K562 (cell line): ENCODE measurements around the gene HOXA4. TPM values are rescaled to one million over a fixed set of nuclear protein-coding genes. Genes with fewer than 3 reads are reported as not detected.

ENCODE experiments used
- ATAC-seq: fragments of 200-7000 bp; cut with Tn5 transposase; 3 replicates; pipeline ENCODE4 v1.9.1; 2020; ENCODE audit warnings: moderate library complexity
- BruUV-seq: library from RNA; stranded (reverse); fragments of 400-500 nt; replicated peaks from 2 replicates; lab custom pipeline; 2021; lab: Mats Ljungman, UMichigan
- CTCF ChIA-PET: fragments of 300-600 bp; formaldehyde crosslinking; extraction: SDS; loops from one replicate; lab custom pipeline; 2021; ENCODE audit warnings: low intra/inter-chr PET ratio; lab: Yijun Ruan, JAX
- POLR2A ChIA-PET: fragments of 300-600, 350-650 bp; sonication (Branson Sonifier 250); formaldehyde crosslinking; extraction: SDS; loops from one replicate; lab custom pipeline; 2021; ENCODE audit warnings: antibody characterized with exemption, inconsistent platforms; lab: Yijun Ruan, JAX
- DNase-seq, 4 experiments: peaks; one replicate each; pipeline versions ENCODE4 v3.0.0 to v3.0.0-alpha.2; 2011 to 2018; ENCODE audit warnings: low spot score in 3 of 4, mixed read lengths in 3 of 4; ENCODE audit errors: extremely low read depth in 1 of 4
- FAIRE-seq: peaks from 2 replicates; lab custom pipeline; 2011; peaks lifted over from hg19 to GRCh38; lab: Jason Lieb, UNC
- H2AFZ ChIP-seq: 2 replicates; pipeline ENCODE4 v1.6.0; 2011; ENCODE audit warnings: low read depth, low read length, control low read depth, inconsistent platforms
- H3K27ac ChIP-seq: fragments of 200-600 bp; 3 replicates; pipeline ENCODE4 v1.8.0; 2011; ENCODE audit warnings: low read depth, mild to moderate bottlenecking, control low read depth, inconsistent platforms, low read length, moderate library complexity, mixed read lengths; ENCODE audit errors: extremely low read depth
- H3K27me3 ChIP-seq, 2 experiments: fragments of 300-600 bp in 1 of 2; 2 replicates in 1 of 2; 3 replicates in 1 of 2; pipeline versions ENCODE4 v1.6.0 to v1.8.0; 2011; ENCODE audit warnings: inconsistent platforms in 2 of 2, low read length in 2 of 2, mild to moderate bottlenecking in 1 of 2, mixed read lengths in 1 of 2, moderate library complexity in 1 of 2; ENCODE audit not compliant: control insufficient read depth in 2 of 2, insufficient read depth in 2 of 2
- H3K36me3 ChIP-seq: fragments of 300-600 bp; 3 replicates; pipeline ENCODE4 v1.8.0; 2011; ENCODE audit warnings: mild to moderate bottlenecking, low read length, inconsistent platforms; ENCODE audit not compliant: control insufficient read depth, insufficient read depth
- H3K4me1 ChIP-seq, 2 experiments: fragments of 200-600 bp in 1 of 2; replicated peaks in 1 of 2; 2 replicates in 1 of 2; 3 replicates in 1 of 2; pipeline versions ENCODE4 v1.5.1 to v1.8.0; 2011; ENCODE audit warnings: inconsistent platforms in 2 of 2, low read length in 2 of 2, mild to moderate bottlenecking in 1 of 2, mixed read lengths in 1 of 2, moderate library complexity in 1 of 2; ENCODE audit not compliant: control insufficient read depth in 2 of 2, insufficient read depth in 2 of 2
- H3K4me2 ChIP-seq: 2 replicates; pipeline ENCODE4 v1.6.1; 2011; ENCODE audit warnings: low read length, control low read depth, inconsistent platforms, mixed read lengths; ENCODE audit not compliant: insufficient read depth
- H3K4me3 ChIP-seq: fragments of 200-600 bp; sonication (generic), shearing (Covaris generic); 2 replicates; pipeline ENCODE4 v1.5.1; 2016; ENCODE audit warnings: control low read depth, inconsistent platforms
- H3K79me2 ChIP-seq: fragments of 200-600 bp; 3 replicates; pipeline ENCODE4 v1.8.0; 2011; ENCODE audit warnings: low read length, inconsistent platforms; ENCODE audit not compliant: control insufficient read depth, insufficient read depth
- H3K9ac ChIP-seq, 2 experiments: 2 replicates each; pipeline versions ENCODE4 v1.6.0 to v1.6.1; 2011; ENCODE audit warnings: low read depth in 2 of 2, low read length in 2 of 2, control low read depth in 1 of 2, inconsistent platforms in 1 of 2, mild to moderate bottlenecking in 1 of 2, mixed read lengths in 1 of 2; ENCODE audit not compliant: insufficient read depth in 1 of 2
- H3K9me1 ChIP-seq: one replicate; pipeline ENCODE4 v1.6.0; 2011; ENCODE audit warnings: inconsistent platforms, mild to moderate bottlenecking, low read length, moderate library complexity; ENCODE audit not compliant: control insufficient read depth, insufficient read depth
- H3K9me3 ChIP-seq: replicated peaks from 2 replicates; pipeline ENCODE4 v1.5.1; 2011; ENCODE audit warnings: low read depth, low read length, inconsistent platforms; ENCODE audit not compliant: control insufficient read depth, insufficient read depth
- H4K20me1 ChIP-seq: replicated peaks from 2 replicates; pipeline ENCODE4 v1.6.1; 2011; ENCODE audit warnings: low read length, inconsistent platforms, mixed read lengths; ENCODE audit not compliant: control insufficient read depth, insufficient read depth
- CREB1 ChIP-seq, 2 experiments: sonication (generic) in 1 of 2; formaldehyde crosslinking in 1 of 2; IDR thresholded peaks; 2 replicates each; pipeline versions ENCODE4 v1.6.1 to v1.8.0; 2012 to 2022; ENCODE audit warnings: inconsistent platforms in 1 of 2, mild to moderate bottlenecking in 1 of 2, missing genetic modification reagents in 1 of 2, moderate library complexity in 1 of 2
- SRSF1 ChIP-seq: fragments of 200-400 bp; formaldehyde crosslinking; IDR thresholded peaks from 2 replicates; pipeline ENCODE4 v1.6.1; 2017; ENCODE audit warnings: mild to moderate bottlenecking, low read depth, low read length, moderate library complexity
- ZEB2 ChIP-seq: fragments of 450-650 bp; IDR thresholded peaks from 2 replicates; pipeline ENCODE4 v1.6.1; 2016
- ZKSCAN3 ChIP-seq: fragments of 250-450 bp; sonication (Bioruptor Pico); IDR thresholded peaks from 2 replicates; pipeline ENCODE4 v1.4.0; 2020
- ZNF79 ChIP-seq: fragments of 250-450 bp; sonication (Bioruptor Pico); IDR thresholded peaks from 2 replicates; pipeline ENCODE4 v1.4.0; 2020; ENCODE audit warnings: low read depth, mild to moderate bottlenecking, moderate library complexity
- WGBS: fragments of 100-300 bp; shearing (Covaris generic); methylation state at CpG from one replicate; pipeline ENCODE4 v1.1.6; 2016; ENCODE audit warnings: low coverage, mixed read lengths; ENCODE audit not compliant: insufficient coverage; ENCODE audit errors: missing lambda C conversion rate; 5-methylcytosine and 5-hydroxymethylcytosine counted together
- in situ Hi-C: fragments of 300-500 bp; cut with MboI; formaldehyde crosslinking; loops from 4 replicates; pipeline ENCODE4 v1.15.0; 2018; ENCODE audit warnings: inconsistent platforms, mixed read lengths
- intact Hi-C: fragments of 100-400 bp; cut with micrococcal nuclease; formaldehyde crosslinking; loops from 2 replicates; pipeline ENCODE4 v1.14.2; 2022
- polyA plus RNA-seq, 8 experiments: library from polyadenylated mRNA; depleted of rRNA in 4 of 8; stranded (reverse) in 5 of 8; unstranded in 3 of 8; fragments of >200 nt; fragmentation: Nextera tagmentation in 2 of 8; fragmentation: Illumina TruSeq in 1 of 8; extraction: Ambion mirVana in 2 of 8; extraction: Trizol in 1 of 8; gene quantifications; 2 replicates each; pipeline versions ENCODE4 v1.2.1 to v1.2.3, GENCODE V29; 2011 to 2014; ENCODE audit warnings: inconsistent platforms in 1 of 8, missing spikeins in 1 of 8
- total RNA-seq, 7 experiments: library from RNA; depleted of rRNA in 6 of 7; stranded (reverse); fragments of >200 nt in 6 of 7; fragmentation: Illumina TruSeq in 2 of 7; extraction: Trizol in 2 of 7; gene quantifications; 2 replicates each; pipeline versions ENCODE4 v1.2.1 to v1.2.3, GENCODE V29; 2011 to 2021; ENCODE audit warnings: low replicate concordance in 1 of 7
- TF ChIP-seq, protein P1 (sequence below): fragments of 450-650 bp; IDR thresholded peaks from 2 replicates; pipeline ENCODE4 v1.6.1; 2017; ENCODE audit warnings: mild to moderate bottlenecking, moderate library complexity

HOXA4 gene
- total and polyA plus RNA-seq, 9 of the 15 experiments (the other 6 are each of a cell fraction or from before 2014, with no cell fraction given): not detected

GRCh38 chr7:27143023-27143949 is 12.7 kb upstream of the HOXA4 start, which contains the start of gene HOXA5:
Gene HOXA5, minus strand, starts transcription at chr7:27143681. Its CDS starts 74 bp downstream, at chr7:27143607.
- TF ChIP-seq CREB1 (IDR thresholded peaks at IDR 0.05) (no peak), CREB1 (CRISPR knock-in tag; IDR thresholded peaks at IDR 0.05) (no peak), SRSF1 (no peak), ZEB2 (no peak), ZNF79 (CRISPR knock-in tag) (no peak), ZKSCAN3 (CRISPR knock-in tag) (no peak)
- TF ChIP-seq, protein P1, sequence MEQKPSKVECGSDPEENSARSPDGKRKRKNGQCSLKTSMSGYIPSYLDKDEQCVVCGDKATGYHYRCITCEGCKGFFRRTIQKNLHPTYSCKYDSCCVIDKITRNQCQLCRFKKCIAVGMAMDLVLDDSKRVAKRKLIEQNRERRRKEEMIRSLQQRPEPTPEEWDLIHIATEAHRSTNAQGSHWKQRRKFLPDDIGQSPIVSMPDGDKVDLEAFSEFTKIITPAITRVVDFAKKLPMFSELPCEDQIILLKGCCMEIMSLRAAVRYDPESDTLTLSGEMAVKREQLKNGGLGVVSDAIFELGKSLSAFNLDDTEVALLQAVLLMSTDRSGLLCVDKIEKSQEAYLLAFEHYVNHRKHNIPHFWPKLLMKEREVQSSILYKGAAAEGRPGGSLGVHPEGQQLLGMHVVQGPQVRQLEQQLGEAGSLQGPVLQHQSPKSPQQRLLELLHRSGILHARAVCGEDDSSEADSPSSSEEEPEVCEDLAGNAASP: no peak
- TF ChIP-seq, all 486 proteins: peak for 0
- Histone ChIP-seq H2AFZ (no peak within 1 kb of the TSS), H3K9me1 (no peaks in the 10 kb centered on the region), H4K20me1 (no peaks in the 10 kb centered on the region), H3K4me2 (no peak within 1 kb of the TSS), H3K36me3 (no peaks in the 10 kb centered on the region), H3K9me3 (no peaks in the 10 kb centered on the region), H3K4me3 (no peak within 1 kb of the TSS), H3K9ac (no peak within 1 kb of the TSS), H3K79me2 (no peaks in the 10 kb centered on the region), H3K4me1 (peaks cover 0 to 20% of the 10 kb centered on the region in 2 experiments; a peak in 2 of 5 replicates), H3K27me3 (peaks cover 30 to 87% of the 10 kb centered on the region in 2 experiments), H3K27ac (no peak within 1 kb of the TSS)
- WGBS: 65% methylated on average over 72 of the region's 86 CpGs
- no TSS peak for BruUV-seq
- intact Hi-C loops: no loop called here
- in situ Hi-C loops: loop anchor here (10.0 kb wide), 1 partner anchor 288 kb away; no protein-coding TSS in a partner anchor
- ChIA-PET CTCF (no interaction called here), POLR2A (interaction anchor here (0.6 to 0.7 kb wide), 2 partner anchors 19 to 32 kb away, joined by 3 read pairs; no protein-coding TSS in a partner anchor)
- ATAC-seq (no peak), FAIRE-seq (no peak), DNase-seq (no peak)
